Activated CD4-positive, alpha-beta memory T cell treated with anti-CD3 and anti-CD28 coated beads for 36 hours (primary cell): ENCODE measurements around the gene CHD2. TPM values are rescaled to one million over a fixed set of nuclear protein-coding genes. Genes with fewer than 3 reads are reported as not detected.
"Not testable (repeated sequence)": the region's sequence is repeated elsewhere in the genome, so short reads cannot be mapped to it uniquely, and the experiment has no call there.

Experiments
- CTCF ChIA-PET: fragments of 350-600 bp; sonication (Branson Sonifier 250); formaldehyde crosslinking; loops from one replicate; lab custom pipeline; 2021; ENCODE audit warnings: antibody characterized with exemption, inconsistent platforms; lab: Charles Lee
- POLR2A ChIA-PET: fragments of 350-600 bp; sonication (Branson Sonifier 250); formaldehyde crosslinking; loops from one replicate; lab custom pipeline; 2021; ENCODE audit warnings: antibody characterized with exemption; lab: Charles Lee
- DNase-seq: peaks from one replicate; pipeline ENCODE4 v3.0.0-alpha.2; 2020
- H3K27ac Mint-ChIP-seq: one replicate; pipeline ENCODE4 v1.8.0; 2021; ENCODE audit warnings: mixed read lengths
- H3K27me3 Mint-ChIP-seq: one replicate; pipeline ENCODE4 v1.8.0; 2021; ENCODE audit warnings: mixed read lengths
- H3K36me3 Mint-ChIP-seq: one replicate; pipeline ENCODE4 v1.8.0; 2021; ENCODE audit warnings: mixed read lengths
- H3K4me1 Mint-ChIP-seq: one replicate; pipeline ENCODE4 v1.8.0; 2021; ENCODE audit warnings: low read depth, mixed read lengths
- H3K4me3 Mint-ChIP-seq: one replicate; pipeline ENCODE4 v1.8.0; 2021; ENCODE audit warnings: mild to moderate bottlenecking, mixed read lengths
- H3K9me3 Mint-ChIP-seq: one replicate; pipeline ENCODE4 v1.8.0; 2021; ENCODE audit warnings: mixed read lengths
- intact Hi-C: fragments of 100-400 bp; cut with micrococcal nuclease; formaldehyde crosslinking; loops from one replicate; pipeline ENCODE4 v1.15.1; 2023
- total RNA-seq, 2 experiments: library from RNA; stranded (reverse); gene quantifications; one replicate each; pipeline ENCODE4 v1.2.3, GENCODE V29; 2021

Gene CHD2
- 100 to 1,000 TPM; 113 to 121 TPM for total RNA-seq

GRCh38 chr15:92899948-92900730, at the start of gene CHD2:
Gene CHD2, plus strand, starts transcription at chr15:92900324. Its CDS starts 914 bp downstream, at chr15:92901238.
- ChIA-PET POLR2A (interaction anchor here (0.9 to 11.6 kb wide), 15 partner anchors 9 to 103 kb away, joined by 3 to 733 read pairs (median 6); no protein-coding TSS in a partner anchor), CTCF (interaction anchor here (0.7 to 5.6 kb wide), 10 partner anchors 8 to 96 kb away, joined by 3 to 69 read pairs (median 7); no protein-coding TSS in a partner anchor)
- H3K36me3 Mint-ChIP-seq = peaks cover 79% of the 10 kb centered on the region
- peaks cover 3% of the 10 kb centered on the region for H3K27me3 Mint-ChIP-seq
- H3K4me3 Mint-ChIP-seq = peak within 1 kb of the TSS; percentile 97
- DNase-seq = peak; percentile 84
- H3K9me3 Mint-ChIP-seq = peaks cover 7% of the 10 kb centered on the region
- peaks cover 50% of the 10 kb centered on the region for H3K4me1 Mint-ChIP-seq
- H3K27ac Mint-ChIP-seq = peak within 1 kb of the TSS; percentile 100
- intact Hi-C loops = loop anchor here (1.0 to 5.0 kb wide), 5 partner anchors 11 to 273 kb away; no protein-coding TSS in a partner anchor

GRCh38 chr15:92853222-92853621, 46.9 kb upstream of the CHD2 start:
- Mint-ChIP-seq H3K4me1 (peaks cover 25% of the 10 kb centered on the region), H3K9me3 (peaks cover 4% of the 10 kb centered on the region), H3K27ac (no peak overlapping the region), H3K4me3 (no peak overlapping the region), H3K36me3 (peaks cover 5% of the 10 kb centered on the region), H3K27me3 (no peaks in the 10 kb centered on the region)
- no peak for DNase-seq
- POLR2A ChIA-PET = interaction anchor here (0.8 kb wide), 1 partner anchor 29 kb away, joined by 4 read pairs; no protein-coding TSS in a partner anchor
- intact Hi-C loops = no loop called here
- CTCF ChIA-PET = no interaction called here

GRCh38 chr15:92861742-92862141, 38.4 kb upstream of the CHD2 start:
- Mint-ChIP-seq H3K27ac (no peak overlapping the region), H3K27me3 (no peaks in the 10 kb centered on the region), H3K4me3 (no peak overlapping the region), H3K36me3 (peaks cover 5% of the 10 kb centered on the region), H3K4me1 (peaks cover 3% of the 10 kb centered on the region), H3K9me3 (peaks cover 9% of the 10 kb centered on the region)
- CTCF ChIA-PET = no interaction called here
- intact Hi-C loops = no loop called here
- DNase-seq = no peak
- POLR2A ChIA-PET = no interaction called here

GRCh38 chr15:92864127-92864814, 35.9 kb upstream of the CHD2 start:
- peaks cover 9% of the 10 kb centered on the region for H3K9me3 Mint-ChIP-seq
- ChIA-PET CTCF (no interaction called here), POLR2A (no interaction called here)
- H3K27ac Mint-ChIP-seq = no peak overlapping the region
- no peaks in the 10 kb centered on the region for H3K4me1 Mint-ChIP-seq
- H3K4me3 Mint-ChIP-seq = no peak overlapping the region
- peaks cover 5% of the 10 kb centered on the region for H3K36me3 Mint-ChIP-seq
- intact Hi-C loops = no loop called here
- no peaks in the 10 kb centered on the region for H3K27me3 Mint-ChIP-seq
- no peak for DNase-seq

GRCh38 chr15:92869263-92869940, 30.7 kb upstream of the CHD2 start:
- no peaks in the 10 kb centered on the region for H3K27me3 Mint-ChIP-seq
- ChIA-PET POLR2A (interaction anchor here (1.0 kb wide), 1 partner anchor 13 kb away, joined by 3 read pairs; no protein-coding TSS in a partner anchor), CTCF (no interaction called here)
- peaks cover 3% of the 10 kb centered on the region for H3K9me3 Mint-ChIP-seq
- no peak for DNase-seq
- H3K27ac Mint-ChIP-seq = no peak overlapping the region
- H3K4me3 Mint-ChIP-seq = no peak overlapping the region
- peaks cover 5% of the 10 kb centered on the region for H3K4me1 Mint-ChIP-seq
- H3K36me3 Mint-ChIP-seq = no peaks in the 10 kb centered on the region
- intact Hi-C loops = no loop called here

- POLR2A ChIA-PET = no interaction called here
Observed at GRCh38 chr15:92870010-92870591, 30.0 kb upstream of the CHD2 start.

GRCh38 chr15:92872967-92873366, 27.2 kb upstream of the CHD2 start:
- CTCF ChIA-PET, H3K9me3 Mint-ChIP-seq, POLR2A ChIA-PET, intact Hi-C loops, H3K36me3 Mint-ChIP-seq, H3K27me3 Mint-ChIP-seq, DNase-seq, H3K4me1 Mint-ChIP-seq, H3K4me3 Mint-ChIP-seq, H3K27ac Mint-ChIP-seq: not testable (repeated sequence)

More at GRCh38 chr15:92870010-92870591, 30.0 kb upstream of the CHD2 start:
- Mint-ChIP-seq H3K27ac (no peak overlapping the region), H3K36me3 (no peaks in the 10 kb centered on the region), H3K4me1 (peaks cover 5% of the 10 kb centered on the region), H3K27me3 (no peaks in the 10 kb centered on the region), H3K4me3 (no peak overlapping the region), H3K9me3 (no peaks in the 10 kb centered on the region)
- no peak for DNase-seq
- intact Hi-C loops = no loop called here
- CTCF ChIA-PET = interaction anchor here (0.9 kb wide), 1 partner anchor 22 kb away, joined by 3 read pairs; no protein-coding TSS in a partner anchor

- CTCF ChIA-PET = interaction anchor here (0.9 kb wide), 1 partner anchor 45 kb away, joined by 3 read pairs; no protein-coding TSS in a partner anchor
- no peaks in the 10 kb centered on the region for H3K27me3 Mint-ChIP-seq
- no peak overlapping the region for H3K27ac Mint-ChIP-seq
- H3K9me3 Mint-ChIP-seq = no peaks in the 10 kb centered on the region
- H3K4me3 Mint-ChIP-seq = no peak overlapping the region
- DNase-seq = no peak
- peaks cover 29% of the 10 kb centered on the region for H3K4me1 Mint-ChIP-seq
- POLR2A ChIA-PET = no interaction called here
- H3K36me3 Mint-ChIP-seq = no peaks in the 10 kb centered on the region
- intact Hi-C loops = no loop called here
Observed at GRCh38 chr15:92877000-92877399, 23.1 kb upstream of the CHD2 start.

- Mint-ChIP-seq H3K4me1 (peaks cover 32% of the 10 kb centered on the region), H3K36me3 (no peaks in the 10 kb centered on the region), H3K4me3 (no peak overlapping the region), H3K27ac (no peak overlapping the region), H3K27me3 (no peaks in the 10 kb centered on the region), H3K9me3 (no peaks in the 10 kb centered on the region)
- intact Hi-C loops = no loop called here
- POLR2A ChIA-PET = no interaction called here
- CTCF ChIA-PET = interaction anchor here (0.9 to 1.6 kb wide), 2 partner anchors 44 to 80 kb away, joined by 3 to 5 read pairs; no protein-coding TSS in a partner anchor
- DNase-seq = no peak
Observed at GRCh38 chr15:92877416-92877815, 22.7 kb upstream of the CHD2 start.

- H3K27ac Mint-ChIP-seq = no peak overlapping the region
- H3K9me3 Mint-ChIP-seq = no peaks in the 10 kb centered on the region
- H3K27me3 Mint-ChIP-seq = no peaks in the 10 kb centered on the region
- no peak overlapping the region for H3K4me3 Mint-ChIP-seq
- no peak for DNase-seq
- POLR2A ChIA-PET = interaction anchor here (1.2 to 18.2 kb wide), 3 partner anchors 26 to 58 kb away, joined by 3 to 733 read pairs (median 135); partner anchors contain the start of gene CHD2
- intact Hi-C loops = no loop called here
- peaks cover 32% of the 10 kb centered on the region for H3K4me1 Mint-ChIP-seq
- CTCF ChIA-PET = interaction anchor here (0.9 to 1.6 kb wide), 3 partner anchors 48 to 81 kb away, joined by 3 to 5 read pairs (median 4); no protein-coding TSS in a partner anchor
- peaks cover 3% of the 10 kb centered on the region for H3K36me3 Mint-ChIP-seq
Observed at GRCh38 chr15:92878593-92879053, 21.5 kb upstream of the CHD2 start.
